ENCODE data around the gene MARCKSL1. TPM values are rescaled to one million over a fixed set of nuclear protein-coding genes. Genes with fewer than 3 reads are reported as not detected.

MARCKSL1 gene
- polyA plus RNA-seq, 2 donors: 3.6 to 6.0 TPM

DNA sequence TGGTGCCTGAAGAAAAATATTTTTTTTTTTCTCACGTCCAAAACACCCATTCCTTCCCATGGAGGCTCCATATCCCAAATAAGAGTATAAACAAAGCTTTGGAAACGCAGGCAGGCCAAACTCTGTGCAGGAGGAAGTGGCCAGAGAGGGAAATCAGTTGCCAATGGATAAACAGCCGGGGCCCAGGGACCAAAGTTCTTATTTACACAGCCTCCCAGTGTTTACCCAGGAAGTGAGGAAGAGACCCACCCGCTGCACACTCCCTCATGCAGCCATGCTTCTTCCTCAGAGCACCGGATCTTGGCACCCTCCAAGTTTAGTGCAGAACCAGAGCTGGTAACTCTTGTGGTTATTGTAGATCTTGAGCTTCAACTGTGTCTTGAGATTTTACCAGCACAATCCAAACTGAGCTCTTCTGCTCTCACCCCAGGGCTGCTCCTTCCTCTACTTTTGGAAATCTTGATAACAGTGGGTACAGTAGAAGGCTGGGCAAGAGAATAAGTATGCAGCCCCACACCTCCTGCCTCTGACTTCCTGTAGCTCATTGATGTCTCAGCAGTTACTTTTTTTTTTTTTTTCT, 14.2 kb downstream of the MARCKSL1 start:
- H3K4me1 ChIP-seq (ENCODE audit: control insufficient read depth in 2 of 2, insufficient read depth in 2 of 2, low read length in 1 of 2): no peaks in the 10 kb centered on the region
- no peak overlapping the region for H3K27ac ChIP-seq (ENCODE audit: low read depth in 2 of 2, low read length in 1 of 2)
- H3K27me3 ChIP-seq (ENCODE audit: control insufficient read depth in 1 of 2, insufficient read depth in 2 of 2, low read length in 2 of 2): no peaks in the 10 kb centered on the region
- H3K4me3 ChIP-seq (ENCODE audit: low read depth in 1 of 2, low read length in 2 of 2): no peak overlapping the region
- no peaks in the 10 kb centered on the region for H3K9me3 ChIP-seq (ENCODE audit: control insufficient read depth in 2 of 2, insufficient read depth in 1 of 2, low read depth in 1 of 2, low read length in 1 of 2)
- WGBS, 2 donors: 36 to 50% methylated on average over 5 of the region's 5 CpGs
- H3K36me3 ChIP-seq (ENCODE audit: control insufficient read depth in 2 of 2, insufficient read depth in 2 of 2, low read length in 1 of 2): peaks cover 7 to 10% of the 10 kb centered on the region in 2 donors

DNA sequence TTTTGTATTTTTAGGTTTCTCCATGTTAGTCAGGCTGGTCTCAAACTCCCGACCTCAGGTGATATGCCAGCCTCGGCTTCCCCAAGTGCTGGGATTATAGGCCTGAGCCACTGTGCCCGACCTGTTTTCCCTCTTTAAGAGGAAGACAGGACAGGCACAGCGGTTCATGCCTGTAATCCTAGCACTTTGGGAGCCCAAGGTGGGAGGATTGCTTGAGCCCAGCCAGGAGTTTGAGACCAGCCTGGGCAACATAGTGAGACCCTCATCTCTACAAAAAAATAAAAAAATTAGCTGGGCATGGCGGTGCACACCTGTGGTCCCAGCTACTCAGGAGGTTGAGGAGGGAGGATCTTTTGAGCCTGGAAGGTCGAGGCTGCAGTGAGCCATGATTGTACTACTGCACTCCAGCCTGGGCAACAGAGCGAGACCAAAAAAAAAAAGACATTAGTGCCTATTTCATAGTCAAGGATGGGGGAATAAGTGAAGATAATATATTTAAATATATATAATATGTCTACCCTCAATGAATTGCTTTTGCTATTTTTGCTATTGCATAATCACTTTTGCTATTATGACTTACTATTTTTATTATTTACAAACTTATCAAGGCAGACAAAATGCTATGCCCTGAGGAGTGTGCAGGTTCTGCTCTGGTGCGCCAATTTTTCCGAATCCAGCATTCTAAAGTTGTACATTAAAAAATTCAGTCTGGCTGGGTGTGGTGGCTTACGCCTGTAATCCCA, 17.7 kb downstream of the MARCKSL1 start:
- no peaks in the 10 kb centered on the region for H3K9me3 ChIP-seq (ENCODE audit: control insufficient read depth in 2 of 2, insufficient read depth in 1 of 2, low read depth in 1 of 2, low read length in 1 of 2)
- H3K27me3 ChIP-seq (ENCODE audit: control insufficient read depth in 1 of 2, insufficient read depth in 2 of 2, low read length in 2 of 2): no peaks in the 10 kb centered on the region
- H3K27ac ChIP-seq (ENCODE audit: low read depth in 2 of 2, low read length in 1 of 2): no peak overlapping the region
- H3K36me3 ChIP-seq (ENCODE audit: control insufficient read depth in 2 of 2, insufficient read depth in 2 of 2, low read length in 1 of 2): peaks cover 6 to 9% of the 10 kb centered on the region in 2 donors
- H3K4me1 ChIP-seq (ENCODE audit: control insufficient read depth in 2 of 2, insufficient read depth in 2 of 2, low read length in 1 of 2): no peaks in the 10 kb centered on the region
- H3K4me3 ChIP-seq (ENCODE audit: low read depth in 1 of 2, low read length in 2 of 2): no peak overlapping the region
- WGBS, 2 donors: 94 to 95% methylated on average over 10 of the region's 10 CpGs

DNA sequence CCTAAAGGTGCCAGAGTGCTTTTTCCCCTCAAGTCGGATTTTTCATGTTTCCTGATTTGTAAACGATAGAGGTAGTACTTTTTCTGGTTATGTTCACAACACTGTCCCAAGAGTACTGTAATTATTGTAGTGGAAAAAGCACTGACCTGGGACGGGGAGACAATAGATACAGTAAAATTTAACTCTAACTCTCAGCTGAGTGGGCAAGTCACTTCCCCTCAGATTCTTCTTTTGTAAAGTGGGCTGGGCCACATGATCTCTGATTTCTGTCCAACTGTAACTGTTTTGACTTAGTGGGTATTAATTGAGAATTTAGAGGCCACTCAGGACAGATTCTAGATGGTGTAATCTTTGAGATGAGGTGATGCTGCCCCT, 19.1 kb downstream of the MARCKSL1 start:
- Histone ChIP-seq H3K36me3 (ENCODE audit: control insufficient read depth in 2 of 2, insufficient read depth in 2 of 2, low read length in 1 of 2) (peaks cover 4 to 9% of the 10 kb centered on the region in 2 donors), H3K4me3 (ENCODE audit: low read depth in 1 of 2, low read length in 2 of 2) (no peak overlapping the region), H3K27me3 (ENCODE audit: control insufficient read depth in 1 of 2, insufficient read depth in 2 of 2, low read length in 2 of 2) (no peaks in the 10 kb centered on the region), H3K27ac (ENCODE audit: low read depth in 2 of 2, low read length in 1 of 2) (no peak overlapping the region), H3K9me3 (ENCODE audit: control insufficient read depth in 2 of 2, insufficient read depth in 1 of 2, low read depth in 1 of 2, low read length in 1 of 2) (no peaks in the 10 kb centered on the region), H3K4me1 (ENCODE audit: control insufficient read depth in 2 of 2, insufficient read depth in 2 of 2, low read length in 1 of 2) (no peaks in the 10 kb centered on the region)
- 78 to 81% methylated on average over 3 of the region's 3 CpGs for WGBS, 2 donors

DNA sequence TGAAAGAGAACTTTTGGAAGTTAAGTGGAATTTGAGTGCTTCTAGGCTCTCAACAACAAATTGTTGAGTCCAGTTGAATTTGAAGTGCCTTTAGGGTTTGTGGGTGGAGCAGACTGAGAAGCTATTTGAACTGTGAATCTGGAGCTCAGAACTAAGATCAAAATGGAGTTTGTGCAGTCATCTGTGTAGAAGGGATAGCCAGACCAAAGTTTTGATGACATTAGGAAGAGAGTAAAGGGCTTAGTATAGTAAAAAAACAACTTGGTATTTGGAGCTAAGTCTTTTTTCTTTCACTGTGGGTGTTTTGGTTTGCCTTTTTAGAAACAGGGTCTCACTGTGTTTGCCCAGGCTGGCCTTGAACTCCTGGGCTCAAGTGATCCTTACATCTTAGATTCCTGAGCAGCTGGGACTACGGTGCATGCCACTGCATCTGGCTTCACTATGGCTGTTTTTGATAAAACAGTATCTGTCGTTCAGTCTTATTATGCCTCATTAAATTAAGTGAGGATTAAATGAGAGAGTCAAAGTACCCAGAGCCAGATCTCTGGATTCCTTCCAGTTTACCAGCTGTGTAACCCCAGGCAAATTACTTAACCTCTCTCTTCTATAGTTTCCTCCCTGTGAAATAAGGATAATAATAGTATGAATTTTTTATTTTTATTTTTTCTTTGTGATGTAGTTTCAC, 24.2 kb downstream of the MARCKSL1 start:
- H3K27me3 ChIP-seq (ENCODE audit: control insufficient read depth in 1 of 2, insufficient read depth in 2 of 2, low read length in 2 of 2): no peaks in the 10 kb centered on the region
- WGBS, 2 donors: 46 to 51% methylated on average over 2 of the region's 2 CpGs
- H3K4me3 ChIP-seq (ENCODE audit: low read depth in 1 of 2, low read length in 2 of 2): no peak overlapping the region
- peaks cover 3 to 4% of the 10 kb centered on the region in 2 donors for H3K36me3 ChIP-seq (ENCODE audit: control insufficient read depth in 2 of 2, insufficient read depth in 2 of 2, low read length in 1 of 2)
- no peak overlapping the region for H3K27ac ChIP-seq (ENCODE audit: low read depth in 2 of 2, low read length in 1 of 2)
- H3K4me1 ChIP-seq (ENCODE audit: control insufficient read depth in 2 of 2, insufficient read depth in 2 of 2, low read length in 1 of 2): no peaks in the 10 kb centered on the region
- no peaks in the 10 kb centered on the region for H3K9me3 ChIP-seq (ENCODE audit: control insufficient read depth in 2 of 2, insufficient read depth in 1 of 2, low read depth in 1 of 2, low read length in 1 of 2)

DNA sequence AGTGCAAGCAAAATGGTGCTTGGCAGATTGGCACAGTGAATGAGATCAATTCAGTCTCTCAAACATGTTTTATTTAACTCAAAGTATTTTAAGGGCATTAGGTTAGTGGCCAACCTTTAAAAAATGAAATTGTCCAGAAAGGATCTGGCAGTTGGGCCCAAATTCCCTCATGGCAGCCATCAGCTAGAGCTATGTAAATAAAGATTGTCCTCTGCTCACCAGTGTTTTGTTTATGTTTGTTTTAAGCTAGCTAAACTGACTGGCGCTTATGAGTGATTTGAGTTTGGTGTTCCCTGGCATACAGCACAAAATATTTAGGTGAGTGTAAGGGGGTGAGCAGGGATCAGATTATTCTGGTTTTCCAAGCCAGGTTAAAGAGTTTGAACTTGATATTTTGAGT, 26.1 kb downstream of the MARCKSL1 start:
- Histone ChIP-seq H3K27me3 (ENCODE audit: control insufficient read depth in 1 of 2, insufficient read depth in 2 of 2, low read length in 2 of 2) (no peaks in the 10 kb centered on the region), H3K4me3 (ENCODE audit: low read depth in 1 of 2, low read length in 2 of 2) (no peak overlapping the region), H3K4me1 (ENCODE audit: control insufficient read depth in 2 of 2, insufficient read depth in 2 of 2, low read length in 1 of 2) (no peaks in the 10 kb centered on the region), H3K27ac (ENCODE audit: low read depth in 2 of 2, low read length in 1 of 2) (no peak overlapping the region), H3K36me3 (ENCODE audit: control insufficient read depth in 2 of 2, insufficient read depth in 2 of 2, low read length in 1 of 2) (no peaks in the 10 kb centered on the region), H3K9me3 (ENCODE audit: control insufficient read depth in 2 of 2, insufficient read depth in 1 of 2, low read depth in 1 of 2, low read length in 1 of 2) (no peaks in the 10 kb centered on the region)
- WGBS, 2 donors: 69 to 84% methylated on average over 1 of the region's 1 CpG

DNA sequence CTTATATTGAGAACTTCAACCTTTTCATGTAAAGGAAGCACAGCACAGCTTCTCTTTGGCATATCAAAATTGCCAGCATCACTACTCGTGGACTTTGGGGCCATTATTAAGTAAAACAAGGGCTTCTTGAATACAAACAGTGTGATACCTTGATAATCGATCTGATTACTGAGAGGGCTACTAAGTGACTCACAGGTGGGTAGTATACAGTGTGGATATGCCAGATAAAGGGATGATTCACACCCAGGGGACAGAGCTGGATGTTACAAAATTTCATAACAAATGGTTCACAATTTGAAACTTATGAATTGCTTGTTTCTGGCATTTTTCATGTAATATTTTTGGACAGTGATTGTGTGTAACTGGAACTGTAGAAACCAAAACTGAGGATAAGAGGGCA, 28.7 kb downstream of the MARCKSL1 start:
- Histone ChIP-seq H3K4me3 (ENCODE audit: low read depth in 1 of 2, low read length in 2 of 2) (no peak overlapping the region), H3K36me3 (ENCODE audit: control insufficient read depth in 2 of 2, insufficient read depth in 2 of 2, low read length in 1 of 2) (peaks cover 0 to 4% of the 10 kb centered on the region in 2 donors), H3K27me3 (ENCODE audit: control insufficient read depth in 1 of 2, insufficient read depth in 2 of 2, low read length in 2 of 2) (no peaks in the 10 kb centered on the region), H3K9me3 (ENCODE audit: control insufficient read depth in 2 of 2, insufficient read depth in 1 of 2, low read depth in 1 of 2, low read length in 1 of 2) (no peaks in the 10 kb centered on the region), H3K27ac (ENCODE audit: low read depth in 2 of 2, low read length in 1 of 2) (no peak overlapping the region), H3K4me1 (ENCODE audit: control insufficient read depth in 2 of 2, insufficient read depth in 2 of 2, low read length in 1 of 2) (no peaks in the 10 kb centered on the region)
- WGBS, 2 donors: 56 to 64% methylated on average over 2 of the region's 2 CpGs

DNA sequence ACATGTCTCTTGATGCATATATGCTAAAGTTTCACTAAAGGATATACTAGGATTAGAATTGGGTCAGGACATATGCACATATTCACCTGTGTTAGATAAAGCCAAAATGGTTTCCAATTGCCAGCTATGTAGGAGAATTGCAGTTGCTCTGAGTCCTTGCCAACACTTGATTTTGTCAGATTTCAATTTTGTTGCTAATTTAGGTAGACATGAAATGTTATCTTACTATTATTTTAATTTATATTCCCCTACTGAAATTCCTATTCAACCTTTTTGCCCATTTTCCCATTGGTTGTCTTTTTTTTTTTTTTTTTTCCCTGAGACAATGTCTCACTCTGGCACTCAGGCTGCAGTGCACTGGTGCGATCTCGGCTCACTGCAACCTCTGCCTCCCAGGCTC, 30.7 kb downstream of the MARCKSL1 start:
- Histone ChIP-seq H3K27me3 (ENCODE audit: control insufficient read depth in 1 of 2, insufficient read depth in 2 of 2, low read length in 2 of 2) (no peaks in the 10 kb centered on the region), H3K4me3 (ENCODE audit: low read depth in 1 of 2, low read length in 2 of 2) (no peak overlapping the region), H3K4me1 (ENCODE audit: control insufficient read depth in 2 of 2, insufficient read depth in 2 of 2, low read length in 1 of 2) (no peaks in the 10 kb centered on the region), H3K36me3 (ENCODE audit: control insufficient read depth in 2 of 2, insufficient read depth in 2 of 2, low read length in 1 of 2) (peaks cover 0 to 4% of the 10 kb centered on the region in 2 donors), H3K27ac (ENCODE audit: low read depth in 2 of 2, low read length in 1 of 2) (no peak overlapping the region), H3K9me3 (ENCODE audit: control insufficient read depth in 2 of 2, insufficient read depth in 1 of 2, low read depth in 1 of 2, low read length in 1 of 2) (no peaks in the 10 kb centered on the region)
- 97 to 100% methylated on average over 2 of the region's 2 CpGs for WGBS, 2 donors

DNA sequence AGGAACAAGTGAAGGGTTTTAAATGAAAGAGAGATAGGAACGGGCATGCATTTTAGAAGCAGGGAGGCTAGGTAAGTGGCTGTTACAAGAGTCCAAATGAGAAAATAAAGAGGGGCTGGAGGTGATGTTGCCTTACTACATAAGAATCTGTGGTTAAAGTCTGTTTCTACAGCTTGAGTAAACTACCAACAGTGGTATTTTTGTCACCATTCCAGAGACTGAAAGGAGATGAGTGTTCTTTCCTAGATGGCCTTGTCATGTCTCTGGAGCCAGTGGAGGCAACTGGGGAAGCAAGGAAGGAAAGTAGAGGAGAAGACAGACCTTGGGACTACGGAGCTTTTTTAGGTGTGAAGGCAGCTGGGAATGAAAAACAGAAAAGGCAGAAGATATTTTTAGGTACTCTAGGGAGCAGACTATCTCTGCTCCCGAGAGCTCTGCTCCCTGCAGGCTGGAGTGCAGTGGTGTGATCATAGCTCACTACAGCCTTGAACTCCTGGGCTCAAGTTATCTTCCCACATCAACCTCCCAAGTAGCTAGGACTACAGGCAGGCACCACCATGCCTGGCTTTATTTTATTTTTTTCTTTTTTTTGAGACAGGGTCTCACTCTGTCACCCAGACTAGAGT, 31.9 kb downstream of the MARCKSL1 start:
- no peak overlapping the region for H3K27ac ChIP-seq (ENCODE audit: low read depth in 2 of 2, low read length in 1 of 2)
- H3K4me1 ChIP-seq (ENCODE audit: control insufficient read depth in 2 of 2, insufficient read depth in 2 of 2, low read length in 1 of 2): no peaks in the 10 kb centered on the region
- H3K9me3 ChIP-seq (ENCODE audit: control insufficient read depth in 2 of 2, insufficient read depth in 1 of 2, low read depth in 1 of 2, low read length in 1 of 2): no peaks in the 10 kb centered on the region
- WGBS, 2 donors: 89 to 96% methylated on average over 3 of the region's 3 CpGs
- peaks cover 0 to 4% of the 10 kb centered on the region in 2 donors for H3K36me3 ChIP-seq (ENCODE audit: control insufficient read depth in 2 of 2, insufficient read depth in 2 of 2, low read length in 1 of 2)
- no peak overlapping the region for H3K4me3 ChIP-seq (ENCODE audit: low read depth in 1 of 2, low read length in 2 of 2)
- no peaks in the 10 kb centered on the region for H3K27me3 ChIP-seq (ENCODE audit: control insufficient read depth in 1 of 2, insufficient read depth in 2 of 2, low read length in 2 of 2)

DNA sequence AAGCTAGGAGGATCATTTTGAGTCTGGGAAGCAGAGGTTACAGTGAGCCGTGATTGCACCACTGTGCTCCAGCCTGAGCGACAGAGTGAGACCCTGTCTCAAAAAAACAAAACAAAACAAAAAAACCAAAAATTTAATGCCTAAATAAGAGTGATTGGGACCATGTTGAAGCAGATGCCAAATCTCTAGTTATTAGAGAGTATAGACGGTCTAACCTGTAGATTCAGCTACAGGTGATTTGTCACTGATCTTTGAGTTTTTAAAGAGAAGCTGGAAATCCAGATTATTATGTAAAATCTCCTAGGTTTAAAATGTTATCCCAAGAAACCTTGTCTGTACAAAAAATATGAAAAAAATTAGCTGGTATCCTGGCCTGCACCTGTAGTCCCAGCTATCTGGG, 32.7 kb downstream of the MARCKSL1 start:
- Histone ChIP-seq H3K4me1 (ENCODE audit: control insufficient read depth in 2 of 2, insufficient read depth in 2 of 2, low read length in 1 of 2) (no peaks in the 10 kb centered on the region), H3K27ac (ENCODE audit: low read depth in 2 of 2, low read length in 1 of 2) (no peak overlapping the region), H3K4me3 (ENCODE audit: low read depth in 1 of 2, low read length in 2 of 2) (no peak overlapping the region), H3K9me3 (ENCODE audit: control insufficient read depth in 2 of 2, insufficient read depth in 1 of 2, low read depth in 1 of 2, low read length in 1 of 2) (no peaks in the 10 kb centered on the region), H3K27me3 (ENCODE audit: control insufficient read depth in 1 of 2, insufficient read depth in 2 of 2, low read length in 2 of 2) (no peaks in the 10 kb centered on the region), H3K36me3 (ENCODE audit: control insufficient read depth in 2 of 2, insufficient read depth in 2 of 2, low read length in 1 of 2) (peaks cover 0 to 4% of the 10 kb centered on the region in 2 donors)
- WGBS, 2 donors: 96% methylated on average over 3 of the region's 3 CpGs
